GM19372 (cell line): ENCODE measurements around the gene NPAT.

Experiments used
- ATAC-seq: cut with Tn5 transposase; IDR thresholded peaks from one replicate; pipeline ENCODE4 v1.9.1; 2021; ENCODE audit warnings: mild to moderate bottlenecking, low read depth, moderate library complexity; ENCODE audit not compliant: unreplicated experiment

NPAT gene

DNA sequence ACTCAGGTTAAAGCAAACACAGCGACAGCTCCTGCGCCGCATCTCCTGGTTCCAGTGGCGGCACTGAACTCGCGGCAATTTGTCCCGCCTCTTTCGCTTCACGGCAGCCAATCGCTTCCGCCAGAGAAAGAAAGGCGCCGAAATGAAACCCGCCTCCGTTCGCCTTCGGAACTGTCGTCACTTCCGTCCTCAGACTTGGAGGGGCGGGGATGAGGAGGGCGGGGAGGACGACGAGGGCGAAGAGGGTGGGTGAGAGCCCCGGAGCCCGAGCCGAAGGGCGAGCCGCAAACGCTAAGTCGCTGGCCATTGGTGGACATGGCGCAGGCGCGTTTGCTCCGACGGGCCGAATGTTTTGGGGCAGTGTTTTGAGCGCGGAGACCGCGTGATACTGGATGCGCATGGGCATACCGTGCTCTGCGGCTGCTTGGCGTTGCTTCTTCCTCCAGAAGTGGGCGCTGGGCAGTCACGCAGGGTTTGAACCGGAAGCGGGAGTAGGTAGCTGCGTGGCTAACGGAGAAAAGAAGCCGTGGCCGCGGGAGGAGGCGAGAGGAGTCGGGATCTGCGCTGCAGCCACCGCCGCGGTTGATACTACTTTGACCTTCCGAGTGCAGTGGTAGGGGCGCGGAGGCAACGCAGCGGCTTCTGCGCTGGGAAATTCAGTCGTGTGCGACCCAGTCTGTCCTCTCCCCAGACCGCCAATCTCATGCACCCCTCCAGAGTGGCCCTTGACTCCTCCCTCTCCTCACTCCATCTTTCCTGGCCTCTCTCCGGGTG is at the start of gene NPAT, which contains the start of gene ATM:
TSS of gene NPAT (minus strand) at position 65 of the 774 bp plus-strand sequence. CDS start 102 bp downstream, outside the sequence.
TSS of gene ATM (plus strand) at position 494 of the 774 bp plus-strand sequence. CDS start 4,558 bp downstream, outside the sequence.
- ATAC-seq = peak; percentile 72

DNA sequence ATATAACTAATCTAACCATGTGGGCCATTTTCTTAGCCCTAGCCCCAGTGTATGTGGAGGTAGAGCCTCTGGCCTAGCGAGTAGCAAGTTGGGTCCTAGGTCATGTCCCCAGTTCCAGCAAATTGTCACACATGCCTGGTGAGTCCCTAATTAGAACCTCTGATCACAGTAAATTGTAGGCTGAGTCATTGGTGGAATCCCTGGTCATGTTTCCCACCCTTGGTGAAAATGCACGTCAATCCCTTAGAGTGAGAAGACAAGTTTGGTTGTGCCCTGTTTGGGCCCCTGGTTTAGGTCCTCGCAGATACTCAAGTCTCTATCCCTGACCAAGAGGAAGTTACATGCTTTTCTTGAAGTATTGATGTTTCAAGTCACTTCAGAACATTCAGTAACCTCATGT is 47.1 kb upstream of the NPAT start:
- no peak for ATAC-seq

DNA sequence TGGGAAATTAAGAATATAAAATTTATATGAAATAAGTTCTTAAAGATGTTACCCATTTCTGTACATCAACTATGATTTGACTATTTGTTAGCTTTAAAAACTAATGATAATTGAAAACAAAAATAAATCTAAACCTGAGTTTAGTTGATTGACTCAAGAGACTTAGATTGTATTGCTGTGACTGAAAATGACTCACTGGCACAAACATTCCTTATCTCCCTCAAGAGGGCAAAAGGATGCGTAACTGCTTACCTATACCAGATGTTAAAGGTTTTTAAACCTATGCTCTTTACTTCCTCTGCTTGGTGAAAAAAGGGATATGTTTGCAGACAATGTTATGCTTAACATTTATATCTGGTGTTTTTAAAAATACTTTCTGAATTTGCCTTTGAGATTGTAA is 30.7 kb upstream of the NPAT start:
- ATAC-seq = no peak

GRCh38 chr11:108246885-108247284 is 24.4 kb upstream of the NPAT start:
- no peak for ATAC-seq

DNA sequence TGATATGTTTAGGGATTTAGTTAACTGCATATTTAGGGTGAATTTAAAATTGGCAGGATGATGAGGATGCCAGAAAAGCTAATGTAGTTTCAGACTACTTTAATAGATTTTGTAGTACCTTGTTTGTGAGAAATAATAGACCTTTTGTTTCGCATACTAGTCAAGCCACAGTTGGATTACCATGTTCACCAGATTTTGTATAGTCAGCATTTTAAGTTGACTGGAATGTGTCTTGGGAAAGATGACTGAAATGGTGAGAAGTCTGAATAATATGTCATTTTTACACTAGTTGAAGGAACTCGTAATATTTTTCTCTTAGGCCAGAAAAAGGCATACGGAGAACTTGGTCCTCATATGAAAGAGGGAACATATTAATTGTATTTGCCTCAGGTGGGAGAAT is 23.9 kb upstream of the NPAT start:
- no peak for ATAC-seq

- no peak for ATAC-seq
Measured at GRCh38 chr11:108242422-108242821, 20.0 kb upstream of the NPAT start.

DNA sequence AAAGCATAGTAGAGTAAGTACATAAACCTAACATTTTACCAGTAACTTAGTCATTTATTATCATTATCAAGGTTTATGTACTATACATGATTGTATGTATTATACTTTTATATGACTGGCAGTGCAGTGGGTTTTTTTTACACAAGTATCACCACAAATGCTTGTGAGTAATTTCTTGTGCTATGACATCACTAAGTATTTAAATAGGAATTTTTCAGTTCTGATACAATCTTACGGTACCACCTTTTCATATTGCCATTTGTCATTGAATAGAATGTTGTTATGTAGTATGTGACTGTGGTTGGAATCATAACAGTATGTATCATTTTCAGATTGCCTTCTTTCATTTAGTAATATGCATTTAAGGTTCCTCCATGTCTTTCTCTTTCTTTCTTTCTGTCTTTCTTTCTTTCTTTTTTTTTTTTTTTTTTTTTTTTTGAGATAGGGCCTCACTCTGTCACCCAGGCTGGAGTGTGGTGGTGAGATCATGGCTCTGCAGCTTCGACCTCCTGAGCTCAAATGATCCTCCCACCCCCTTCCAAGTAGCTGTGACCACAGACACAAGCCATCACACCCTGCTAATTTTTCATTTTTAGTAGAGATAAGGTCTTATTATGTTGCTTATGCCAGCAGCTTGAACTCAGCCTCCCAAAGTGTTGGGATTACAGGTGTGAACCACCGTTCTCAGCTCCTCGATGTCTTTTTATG is 19.0 kb upstream of the NPAT start:
- ATAC-seq = no peak

DNA sequence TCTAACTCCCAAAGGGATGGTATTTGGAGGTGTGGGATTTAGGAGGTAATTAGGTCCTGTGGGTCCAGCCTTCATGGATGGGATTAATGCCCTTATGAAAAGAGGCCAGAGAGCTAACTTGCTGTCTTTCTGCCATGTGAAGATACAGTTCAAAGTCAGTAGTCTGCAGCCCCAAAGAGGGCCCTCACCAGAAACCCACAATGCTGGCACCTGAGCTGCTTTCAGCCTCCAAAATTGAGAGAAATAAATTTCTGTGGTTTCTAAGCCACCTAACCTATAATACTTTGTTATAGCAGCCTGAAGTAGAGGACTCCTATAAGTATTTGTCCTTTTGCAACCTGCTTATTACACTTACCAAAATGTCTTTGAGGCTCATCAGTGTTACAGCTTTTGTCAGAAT is 16.6 kb upstream of the NPAT start:
- no peak for ATAC-seq

DNA sequence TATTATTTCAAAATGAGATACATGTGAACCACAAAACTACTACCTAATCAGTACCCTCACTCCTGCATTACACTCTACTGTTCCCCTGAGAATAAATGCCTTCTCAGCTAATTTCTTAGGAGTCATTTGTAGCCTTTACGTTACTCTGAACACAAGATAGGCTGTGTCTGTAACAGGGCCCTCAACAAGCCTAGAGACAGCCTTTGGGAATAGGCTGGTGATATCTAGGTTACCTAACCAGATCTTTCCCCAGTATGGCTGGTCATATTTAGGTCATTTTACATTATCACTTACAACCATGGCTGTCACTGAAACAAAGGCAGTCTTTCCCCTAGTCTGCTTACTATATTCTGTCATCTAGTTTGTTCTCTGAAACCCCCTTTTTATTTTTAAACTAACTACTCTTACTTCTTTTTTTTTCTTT is 14.6 kb upstream of the NPAT start:
- no peak for ATAC-seq

DNA sequence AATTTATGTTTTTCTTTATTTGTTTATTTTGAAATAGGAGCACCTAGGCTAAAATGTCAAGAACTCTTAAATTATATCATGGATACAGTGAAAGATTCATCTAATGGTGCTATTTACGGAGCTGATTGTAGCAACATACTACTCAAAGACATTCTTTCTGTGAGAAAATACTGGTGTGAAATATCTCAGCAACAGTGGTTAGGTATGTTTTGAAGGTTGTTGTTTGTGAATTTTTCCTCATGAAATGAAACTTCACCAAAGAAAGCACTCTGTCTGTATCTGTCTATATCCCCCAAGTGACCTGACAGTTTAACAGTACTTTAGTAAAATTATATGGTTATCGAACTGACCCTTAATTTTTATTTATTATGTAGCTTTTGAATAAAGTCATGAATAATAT is 13.2 kb upstream of the NPAT start:
- no peak for ATAC-seq

DNA sequence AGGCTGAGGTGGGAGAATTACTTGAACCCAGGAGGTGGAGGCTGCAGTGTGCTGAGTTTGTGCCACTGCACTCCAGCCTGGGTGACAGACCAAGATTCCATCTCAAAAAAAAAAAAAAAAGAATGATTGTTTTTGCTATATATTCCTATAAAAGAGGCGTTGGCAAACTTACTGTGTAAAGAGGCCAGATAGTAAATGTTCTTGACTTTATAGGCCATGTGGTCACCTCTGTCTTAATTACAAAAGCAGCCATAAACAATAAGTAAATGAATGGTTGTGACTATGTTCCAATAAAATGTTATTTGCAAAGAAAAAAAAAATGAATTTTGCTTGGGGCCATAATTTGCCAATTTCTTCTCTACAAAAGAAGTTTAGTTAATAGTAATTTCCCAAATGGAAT is 12.8 kb upstream of the NPAT start:
- no peak for ATAC-seq

DNA sequence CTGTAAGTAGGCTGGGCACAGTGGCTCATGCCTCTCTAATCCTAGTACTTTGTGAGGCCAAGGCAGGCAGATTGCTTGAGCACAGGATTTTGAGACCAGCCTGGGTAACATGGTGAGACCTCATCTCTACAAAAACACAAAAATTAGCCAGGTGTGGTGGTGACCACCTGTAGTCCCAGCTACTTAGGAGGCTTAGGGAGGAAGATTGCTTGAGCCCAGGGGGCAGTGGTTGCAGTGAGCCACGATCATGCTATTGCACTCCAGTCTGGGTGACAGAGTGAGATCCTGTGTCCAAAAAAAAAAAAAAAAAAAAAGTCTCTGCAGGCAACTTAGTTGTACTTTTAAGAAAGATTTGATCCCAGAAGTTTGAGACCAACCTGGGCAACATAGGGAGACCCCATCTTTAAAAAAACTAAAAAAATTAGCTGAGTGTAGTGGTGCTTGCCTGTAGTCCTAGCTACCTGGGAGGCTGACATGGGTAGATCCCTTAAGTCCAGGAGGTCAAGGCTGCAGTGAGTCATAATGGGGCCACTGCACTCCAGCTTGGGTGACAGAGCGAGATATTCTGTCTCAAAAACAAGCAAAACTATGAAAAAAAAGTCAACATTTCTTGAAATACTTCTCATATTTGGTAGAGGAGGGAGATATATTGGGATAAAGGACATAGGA is 11.0 kb upstream of the NPAT start:
- no peak for ATAC-seq

- no peak for ATAC-seq
Measured at GRCh38 chr11:108228251-108228650, 5.8 kb upstream of the NPAT start.

DNA sequence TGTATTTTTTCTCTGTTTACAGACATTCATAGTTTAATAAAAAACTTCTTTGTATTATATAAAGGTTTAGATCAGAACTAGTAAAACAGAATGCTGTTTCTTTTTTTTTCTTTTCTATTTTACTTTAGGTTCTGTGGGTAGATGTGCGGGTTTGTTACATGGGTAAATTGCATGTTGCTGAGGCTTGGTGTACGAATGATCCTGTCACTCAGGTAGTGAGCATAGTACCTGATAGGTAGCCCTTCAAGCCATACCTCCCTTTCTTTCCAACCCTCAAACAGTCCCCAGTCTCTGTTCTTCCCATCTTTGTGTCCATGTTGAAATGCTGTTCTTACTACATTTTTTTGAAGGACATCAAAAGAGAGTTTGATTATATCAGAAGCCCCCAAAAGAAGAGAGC is 3.6 kb upstream of the NPAT start:
- ATAC-seq = no peak

GRCh38 chr11:108224911-108225786 is 2.7 kb upstream of the NPAT start:
- ATAC-seq = no peak

- ATAC-seq = no peak
Measured at GRCh38 chr11:108224366-108224765, 1.9 kb upstream of the NPAT start.

DNA sequence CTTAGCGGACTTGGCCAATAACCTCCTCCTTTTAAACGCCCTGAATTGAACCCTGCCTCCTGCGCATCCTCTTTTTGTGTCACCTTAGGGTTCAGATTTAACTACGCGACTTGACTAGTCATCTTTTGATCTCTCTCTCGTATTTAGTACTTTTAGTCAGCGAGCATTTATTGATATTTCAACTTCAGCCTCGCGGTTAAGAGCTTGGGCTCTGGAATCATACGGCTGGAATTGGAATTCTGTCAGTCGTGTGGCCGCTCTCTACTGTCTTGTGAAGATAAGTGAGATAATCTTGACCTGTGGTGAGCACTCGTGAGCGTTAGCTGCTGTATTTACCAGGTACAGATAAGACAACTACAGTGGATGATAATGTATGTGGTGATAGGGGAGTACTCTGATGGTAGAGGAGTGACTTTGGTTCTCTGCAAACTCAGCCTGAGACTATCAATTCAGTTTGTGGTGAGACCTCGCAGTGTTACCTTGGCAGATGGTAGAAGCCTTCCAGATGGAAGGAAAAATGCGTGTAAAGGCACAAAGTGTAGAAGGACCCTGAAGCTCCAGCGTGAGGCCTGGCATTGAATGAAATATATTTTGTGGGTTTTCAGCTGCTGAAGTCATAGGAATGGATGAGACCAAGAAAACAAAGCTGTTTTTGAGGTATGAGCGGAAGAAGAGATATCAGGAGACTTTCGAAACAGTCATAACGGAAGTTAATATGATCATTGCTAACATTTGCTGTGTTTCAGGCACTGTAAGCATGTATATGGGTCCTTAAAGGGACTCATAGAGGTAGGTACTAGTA is 1.1 kb upstream of the NPAT start:
- no peak for ATAC-seq

DNA sequence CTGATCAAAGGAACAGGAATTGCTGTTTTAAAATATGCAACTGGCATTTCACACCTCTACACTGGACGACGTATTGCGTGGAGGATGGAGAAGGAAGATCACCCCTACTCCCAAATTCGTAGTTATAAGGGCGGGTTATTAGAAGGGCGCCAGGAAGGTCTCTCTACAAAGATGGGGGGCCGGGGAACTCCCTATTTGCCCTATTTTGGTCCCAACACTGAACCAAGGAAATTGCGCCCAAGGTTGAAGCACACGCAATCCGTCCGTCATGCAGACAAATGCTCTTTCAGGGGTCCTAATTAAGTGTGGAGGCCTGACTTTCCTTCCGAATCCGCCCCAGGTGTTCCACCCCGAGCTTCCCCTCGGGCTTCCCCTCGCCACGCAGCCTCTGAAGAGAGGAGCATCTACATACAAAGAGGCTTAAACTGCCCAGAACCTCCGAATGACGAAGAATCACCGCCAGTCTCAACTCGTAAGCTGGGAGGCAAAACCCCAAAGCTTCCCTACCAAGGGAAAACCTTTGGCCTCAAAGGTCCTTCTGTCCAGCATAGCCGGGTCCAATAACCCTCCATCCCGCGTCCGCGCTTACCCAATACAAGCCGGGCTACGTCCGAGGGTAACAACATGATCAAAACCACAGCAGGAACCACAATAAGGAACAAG is 396 bp downstream of the NPAT start:
- no peak for ATAC-seq

DNA sequence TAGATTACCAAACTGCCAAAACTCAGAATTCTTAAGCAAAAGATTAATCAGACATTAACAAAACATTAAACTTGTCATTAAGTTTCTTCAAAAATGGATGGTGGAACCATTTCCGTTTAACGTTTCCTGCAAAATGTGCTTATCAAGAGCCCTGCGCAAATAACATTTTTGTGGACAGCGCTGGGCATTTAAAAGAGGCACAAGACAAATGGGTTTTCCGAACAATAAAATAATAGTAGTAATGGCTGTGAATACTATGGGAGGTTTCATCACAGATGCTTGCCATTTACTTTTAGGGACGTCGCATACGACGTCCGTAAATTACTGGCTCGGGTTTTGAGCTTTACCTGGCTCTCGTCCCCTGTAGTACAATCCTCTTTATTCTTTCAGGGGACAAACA is 1.1 kb downstream of the NPAT start:
- ATAC-seq = no peak
